Left forelimb (tissue), 1 donor: ENCODE measurements around the gene CHRNA3.

Experiments used
- DNase-seq: peaks from one replicate; pipeline ENCODE4 v3.0.0-alpha.2; 2018; ENCODE audit warnings: low spot score

CHRNA3 gene

GRCh38 chr15:78636378-78636859 is 15.6 kb upstream of the CHRNA3 start:
- DNase-seq: no peak

- DNase-seq: no peak
These were observed 14.6 kb upstream of the CHRNA3 start for GRCh38 chr15:78635346-78635745.

DNA sequence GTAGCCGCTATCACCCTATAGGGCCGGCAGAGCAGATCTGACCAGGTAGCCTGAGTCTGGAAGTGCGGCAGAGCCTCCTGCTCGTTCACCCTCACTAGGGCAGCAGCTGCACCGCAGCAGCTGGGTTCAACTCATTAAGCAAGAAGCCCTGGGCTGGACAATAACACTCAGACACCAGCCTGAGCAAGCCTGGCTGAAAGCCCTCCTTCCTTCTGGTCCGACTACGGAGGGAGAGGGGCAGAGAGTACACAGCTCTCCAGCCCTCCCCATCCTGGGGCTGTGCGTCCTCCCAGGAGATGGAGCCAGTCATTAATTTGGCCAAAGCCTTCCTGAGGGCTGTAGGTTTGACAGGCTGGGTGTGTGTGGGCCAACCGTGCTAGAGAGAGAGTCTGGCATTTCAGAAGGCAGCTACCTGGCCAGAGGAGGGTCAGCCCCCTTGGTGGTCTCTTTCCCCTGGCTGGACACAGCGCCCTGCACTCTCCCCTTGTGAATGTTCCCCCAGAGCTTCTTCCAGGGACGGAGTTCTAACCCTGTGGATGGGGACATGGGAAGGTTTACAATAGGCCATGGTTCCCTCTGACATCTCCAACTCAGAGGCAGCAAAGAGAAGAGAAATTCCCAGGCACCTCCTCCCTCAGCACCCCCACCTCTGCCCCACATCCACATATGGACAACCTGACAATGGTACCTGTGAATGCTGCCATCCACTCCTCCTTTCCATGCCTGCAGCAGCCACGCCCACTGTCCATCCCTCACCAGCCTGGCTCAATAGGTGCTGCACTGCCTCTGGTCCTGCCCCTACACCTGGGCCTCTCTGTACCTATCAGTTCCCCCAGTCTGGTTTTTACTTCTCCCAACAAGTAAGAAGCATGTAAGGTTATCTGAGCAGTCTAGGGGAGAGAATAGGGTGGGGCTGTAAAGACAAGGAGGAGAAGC is 13.7 kb upstream of the CHRNA3 start:
- DNase-seq: no peak

DNA sequence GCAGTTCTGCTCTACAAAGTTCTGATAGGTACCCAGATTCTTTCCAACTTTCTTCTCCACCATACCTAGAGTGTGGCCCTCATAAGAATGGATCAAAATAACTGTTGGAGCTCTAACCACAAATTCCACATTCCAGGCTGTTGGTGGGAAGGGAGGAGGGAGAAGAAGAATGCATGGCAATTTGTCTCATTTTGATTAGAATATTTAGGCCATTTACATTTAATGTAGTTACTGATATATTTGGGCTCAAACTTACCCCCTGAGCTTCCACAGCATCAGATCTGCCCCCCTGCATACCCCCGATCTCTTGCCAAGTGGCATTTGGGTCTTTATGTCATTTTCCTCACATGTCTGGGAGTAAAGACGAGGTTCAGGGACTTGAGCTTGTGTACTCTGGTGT is 12.6 kb upstream of the CHRNA3 start:
- no peak for DNase-seq

DNA sequence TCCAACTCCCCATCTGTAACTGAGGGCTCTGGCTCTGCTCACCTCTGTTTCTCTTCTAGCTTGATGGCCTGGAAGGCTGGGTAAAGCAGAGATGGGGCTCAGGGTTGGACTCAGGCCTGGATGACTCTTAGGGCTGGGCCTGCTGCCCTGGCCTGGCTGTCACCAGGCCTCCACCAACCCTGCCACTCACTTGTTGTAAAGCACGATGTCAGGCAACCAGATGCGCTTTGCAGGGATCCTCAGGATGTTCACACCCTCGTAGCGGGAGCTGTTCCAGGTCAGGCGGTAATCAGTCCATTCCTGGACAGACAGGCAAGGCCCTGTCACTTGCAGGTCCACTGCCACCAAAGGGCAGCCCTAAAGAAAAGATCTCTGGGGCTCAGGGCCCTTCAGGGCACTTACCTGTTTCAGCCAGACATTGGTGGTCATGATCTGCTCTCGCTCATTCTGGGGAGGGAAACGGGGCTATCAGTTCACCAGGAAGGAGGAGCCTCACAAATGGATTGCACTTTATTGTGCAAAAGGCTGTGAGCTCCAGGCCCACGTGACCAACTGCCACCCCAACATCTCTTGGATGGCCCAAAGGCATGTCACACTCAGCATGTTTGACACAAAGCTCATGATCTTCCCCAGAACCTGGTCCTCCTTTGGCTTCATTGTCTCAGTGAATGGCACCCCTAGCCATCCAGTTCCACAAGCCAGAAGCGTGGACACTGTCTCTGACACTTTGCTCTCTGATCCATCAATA is 10.3 kb upstream of the CHRNA3 start:
- DNase-seq: no peak

DNA sequence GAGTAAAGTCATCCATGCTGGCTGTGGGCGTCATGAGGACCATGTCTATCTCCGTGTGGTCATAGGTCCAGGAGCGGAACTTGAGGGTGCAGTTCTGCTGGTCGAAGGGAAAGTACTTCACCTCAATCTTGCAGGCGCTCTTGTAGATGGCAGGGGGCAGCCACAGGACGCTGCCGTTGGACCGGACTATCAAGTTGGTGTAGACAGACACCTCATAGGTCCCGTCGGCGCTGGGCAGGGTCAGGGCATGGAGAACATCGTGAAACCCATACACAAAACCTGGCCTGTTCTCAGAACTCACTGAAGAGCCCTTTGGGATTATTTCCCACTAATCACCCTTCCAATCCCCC is 8.9 kb upstream of the CHRNA3 start:
- no peak for DNase-seq

GRCh38 chr15:78629031-78629715 is 8.4 kb upstream of the CHRNA3 start:
- no peak for DNase-seq

GRCh38 chr15:78628227-78628626 is 7.4 kb upstream of the CHRNA3 start:
- DNase-seq: no peak

DNA sequence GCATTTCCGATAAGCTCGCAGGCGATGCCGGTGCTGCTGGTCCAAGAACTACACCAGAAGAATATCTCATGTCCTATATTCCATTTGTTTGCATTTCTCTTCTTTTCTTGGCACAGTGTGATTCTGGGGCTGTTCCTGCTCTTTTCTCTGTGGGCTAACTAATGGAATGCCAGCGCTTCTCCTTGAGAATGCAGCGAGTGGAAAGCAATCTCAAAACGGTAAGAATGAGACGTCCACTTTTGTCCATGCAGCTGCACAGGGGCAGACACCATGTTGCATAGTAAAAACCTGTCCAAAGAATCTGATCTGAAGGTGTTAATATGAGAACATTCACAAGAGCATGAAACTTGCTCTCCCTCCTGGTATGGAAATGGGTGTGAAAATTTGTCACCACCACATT is 6.6 kb upstream of the CHRNA3 start:
- DNase-seq: no peak

- no peak for DNase-seq
These were observed 5.7 kb upstream of the CHRNA3 start for GRCh38 chr15:78626381-78626995.

GRCh38 chr15:78625606-78626280 is 4.9 kb upstream of the CHRNA3 start:
- no peak for DNase-seq

DNA sequence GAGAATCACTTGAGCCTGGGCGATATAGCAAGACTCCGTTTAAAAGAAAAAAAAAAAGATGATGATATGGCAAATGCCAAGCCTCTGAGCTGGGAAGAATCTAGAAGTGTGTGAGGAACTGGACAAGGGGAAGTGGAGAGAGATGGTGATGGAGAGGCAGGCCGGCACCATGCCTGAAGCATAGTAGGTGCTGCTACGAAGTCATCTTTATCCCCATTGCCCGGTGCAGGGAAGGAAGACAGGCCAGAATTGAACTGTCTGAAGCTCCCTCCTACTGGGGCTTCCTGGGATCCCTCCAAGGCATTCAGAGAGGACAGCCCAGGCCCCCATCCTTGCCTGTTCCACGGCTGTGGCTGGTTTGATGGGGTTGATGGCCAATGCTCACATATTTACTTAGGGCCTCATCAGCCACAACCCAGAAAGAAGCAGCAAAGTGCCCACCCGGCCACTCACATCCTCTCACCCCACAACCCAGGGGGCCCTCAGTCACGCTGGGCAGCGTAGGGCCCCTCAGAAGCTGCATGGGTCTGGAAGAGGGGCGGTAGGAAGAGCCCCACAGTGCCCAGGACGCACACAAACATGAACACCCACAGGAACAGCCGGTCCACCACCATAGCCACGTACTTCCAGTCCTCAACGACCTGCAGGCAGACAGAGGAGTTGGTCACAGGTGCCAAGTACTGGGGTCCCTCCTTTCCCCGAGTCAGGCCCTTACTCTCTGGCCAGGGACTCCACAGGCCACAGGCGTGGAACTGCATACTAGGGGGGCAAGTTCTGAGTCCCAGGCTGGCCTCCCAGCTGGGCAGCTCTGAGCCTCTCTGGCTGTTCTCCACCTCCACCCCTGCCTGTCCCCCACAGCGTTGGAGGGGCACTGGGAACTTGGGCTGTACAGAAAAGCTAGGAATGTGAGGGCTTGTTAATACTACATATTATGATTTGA is 4.1 kb upstream of the CHRNA3 start:
- DNase-seq: no peak

DNA sequence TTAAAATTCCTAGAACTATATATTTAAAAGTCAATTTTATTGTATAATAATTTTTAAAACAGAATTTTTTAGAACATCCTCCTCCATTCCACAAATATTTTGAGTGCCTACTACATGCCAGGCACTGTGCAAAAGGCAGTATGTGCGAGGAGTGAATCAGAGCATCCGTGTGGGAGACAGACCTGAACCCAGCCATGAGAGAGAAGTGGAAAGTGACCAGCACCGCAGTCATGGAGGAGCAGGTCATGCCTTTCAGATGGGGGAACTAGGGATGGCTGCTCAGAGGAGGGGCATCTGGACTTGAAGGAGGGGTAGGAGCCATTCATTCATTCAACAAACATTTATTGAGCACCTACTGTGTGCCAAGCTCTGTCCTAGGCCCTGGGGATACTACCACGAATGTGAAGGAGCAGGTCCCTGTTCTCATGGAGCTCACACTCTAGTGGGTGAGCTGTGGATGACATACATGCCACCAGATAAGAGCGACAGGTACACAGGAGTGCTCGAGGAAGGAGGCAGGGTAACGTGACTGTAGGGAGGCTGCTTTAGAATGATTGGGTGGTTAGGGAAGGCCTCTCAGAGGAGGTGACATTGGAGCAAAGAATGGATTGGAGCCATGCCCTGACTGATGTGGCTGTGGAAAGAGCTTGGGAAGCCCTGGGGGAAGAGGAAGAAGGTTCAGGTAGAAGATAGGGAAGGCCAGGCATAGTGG is 3.1 kb upstream of the CHRNA3 start:
- no peak for DNase-seq

GRCh38 chr15:78621810-78622402 is 1.1 kb upstream of the CHRNA3 start:
- no peak for DNase-seq

DNA sequence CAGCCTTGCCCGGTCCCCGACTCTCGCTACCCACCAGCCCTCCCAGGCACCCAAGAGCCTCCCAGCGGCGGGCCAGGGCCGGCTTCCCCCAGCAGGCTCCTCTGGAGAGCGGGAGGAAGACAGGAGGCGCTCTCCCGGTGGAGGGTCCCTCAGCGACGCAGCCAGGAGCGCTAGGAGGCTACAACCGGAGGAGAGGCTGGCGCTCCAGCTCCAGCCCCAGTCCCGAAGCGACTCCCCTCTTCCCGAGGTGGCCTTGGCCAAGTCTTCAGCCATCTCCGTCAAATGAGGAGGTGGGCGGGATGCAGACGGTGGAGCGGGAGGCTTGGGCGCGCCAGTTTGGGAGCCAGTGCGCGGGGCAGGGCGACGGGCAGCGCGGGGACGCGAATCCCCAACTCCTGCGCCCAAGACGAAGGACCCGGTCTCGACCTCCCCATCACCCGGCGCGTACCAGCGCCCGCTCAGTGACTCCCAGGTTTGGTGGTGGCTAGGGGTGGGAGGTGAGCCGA is 722 bp downstream of the CHRNA3 start:
- no peak for DNase-seq

GRCh38 chr15:78619022-78619950 is 1.5 kb downstream of the CHRNA3 start:
- no peak for DNase-seq

GRCh38 chr15:78618490-78618934 is 2.3 kb downstream of the CHRNA3 start:
- DNase-seq: peak; percentile 88

DNA sequence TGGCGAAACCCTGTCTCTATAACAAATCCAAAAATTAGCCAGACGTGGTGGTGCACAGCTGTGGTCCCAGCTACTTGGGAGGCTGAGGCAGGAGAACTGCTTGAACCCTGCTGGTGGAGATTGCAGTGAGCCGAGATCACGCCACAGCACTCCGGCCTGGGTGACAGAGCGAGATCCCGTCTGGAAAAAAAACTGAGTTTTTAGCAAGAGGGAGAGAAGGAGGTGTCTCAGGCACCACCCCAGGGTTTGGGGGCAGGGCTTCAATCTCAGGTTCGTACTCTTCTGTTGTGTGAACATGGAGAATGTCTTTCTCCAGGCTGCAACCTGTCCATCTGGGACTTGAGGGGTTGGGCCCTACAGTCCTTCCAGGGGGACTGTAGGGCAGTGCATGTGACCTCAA is 2.7 kb downstream of the CHRNA3 start:
- DNase-seq: no peak
